NOMO-1 treated with DMSO at 0.1 percent for 48 hours (cell line): ENCODE results near the gene MMRN2.
A peak's percentile ranks its signal among the peaks of the same experiment; 100 is the strongest.
"Not testable (repeated sequence)": the region's sequence is repeated elsewhere in the genome, so short reads cannot be mapped to it uniquely, and the experiment has no call there.

Source experiments
- DNase-seq: peaks from one replicate; lab custom pipeline; 2025; ENCODE audit not compliant: unreplicated experiment; lab: John Stamatoyannopoulos, UW

Gene MMRN2

GRCh38 chr10:86957471-86958115 lies at the start of gene MMRN2:
TSS of gene MMRN2 (minus strand) at chr10:86957615. CDS start at chr10:86957541, 74 bp downstream.
- DNase-seq: no peak

GRCh38 chr10:87007124-87007523 lies 49.7 kb upstream of the MMRN2 start:
- not testable (repeated sequence) for DNase-seq

- no peak for DNase-seq
These were observed 43.1 kb upstream of the MMRN2 start for GRCh38 chr10:87000491-87000890.

- peak; percentile 69 for DNase-seq
These were observed 42.5 kb upstream of the MMRN2 start for GRCh38 chr10:86999802-87000403.

GRCh38 chr10:86992929-86993328 lies 35.5 kb upstream of the MMRN2 start:
- DNase-seq: no peak

GRCh38 chr10:86992456-86992855 lies 35.0 kb upstream of the MMRN2 start:
- no peak for DNase-seq

GRCh38 chr10:86991362-86991761 lies 33.9 kb upstream of the MMRN2 start:
- DNase-seq: not testable (repeated sequence)

- no peak for DNase-seq
These were observed 31.1 kb upstream of the MMRN2 start for GRCh38 chr10:86988520-86988919.

- DNase-seq: not testable (repeated sequence)
These were observed 27.1 kb upstream of the MMRN2 start for GRCh38 chr10:86984498-86984897.

GRCh38 chr10:86981716-86982115 lies 24.3 kb upstream of the MMRN2 start:
- peak; percentile 8 for DNase-seq

- not testable (repeated sequence) for DNase-seq
These were observed 23.6 kb upstream of the MMRN2 start for GRCh38 chr10:86981020-86981419.

- DNase-seq: no peak
These were observed 22.6 kb upstream of the MMRN2 start for GRCh38 chr10:86979977-86980448.

- DNase-seq: no peak
These were observed 21.9 kb upstream of the MMRN2 start for GRCh38 chr10:86979296-86979818.

- DNase-seq: not testable (repeated sequence)
These were observed 21.0 kb upstream of the MMRN2 start for GRCh38 chr10:86978457-86978856.

GRCh38 chr10:86976362-86977056 lies 19.1 kb upstream of the MMRN2 start:
- DNase-seq: no peak

GRCh38 chr10:86974484-86974883 lies 17.1 kb upstream of the MMRN2 start:
- no peak for DNase-seq

- DNase-seq: no peak
These were observed 15.4 kb upstream of the MMRN2 start for GRCh38 chr10:86972613-86973380.

- DNase-seq: peak; percentile 69
These were observed 14.0 kb upstream of the MMRN2 start for GRCh38 chr10:86971232-86971991.

- DNase-seq: no peak
These were observed 13.5 kb upstream of the MMRN2 start for GRCh38 chr10:86970982-86971231.

GRCh38 chr10:86970162-86970981 lies 13.0 kb upstream of the MMRN2 start:
- no peak for DNase-seq
